HG02943 (cell line): ENCODE data around the gene XIRP2.

Experiments
- ATAC-seq: cut with Tn5 transposase; IDR thresholded peaks from one replicate; pipeline ENCODE4 v1.9.1; 2021; ENCODE audit warnings: mild to moderate bottlenecking, low read depth, moderate library complexity; ENCODE audit not compliant: unreplicated experiment

The XIRP2 gene

GRCh38 chr2:166934817-166935216, 46.5 kb downstream of the XIRP2 start:
- no peak for ATAC-seq

GRCh38 chr2:166942377-166942776, 54.1 kb downstream of the XIRP2 start:
- ATAC-seq: no peak

GRCh38 chr2:166944909-166945308, 56.6 kb downstream of the XIRP2 start:
- no peak for ATAC-seq

GRCh38 chr2:166957686-166958085, 69.4 kb downstream of the XIRP2 start:
- ATAC-seq: no peak

- ATAC-seq: no peak
These were observed 70.8 kb downstream of the XIRP2 start for GRCh38 chr2:166958986-166959481.

- no peak for ATAC-seq
These were observed 71.3 kb downstream of the XIRP2 start for GRCh38 chr2:166959556-166959955.

GRCh38 chr2:166960702-166961270, 72.5 kb downstream of the XIRP2 start:
- ATAC-seq: no peak

- no peak for ATAC-seq
These were observed 73.7 kb downstream of the XIRP2 start for GRCh38 chr2:166961933-166962332.

GRCh38 chr2:166969486-166969885, 81.2 kb downstream of the XIRP2 start:
- ATAC-seq: no peak

GRCh38 chr2:166972002-166972401, 83.7 kb downstream of the XIRP2 start:
- ATAC-seq: no peak

GRCh38 chr2:166972418-166972817, 84.1 kb downstream of the XIRP2 start:
- no peak for ATAC-seq

- no peak for ATAC-seq
These were observed 95.9 kb downstream of the XIRP2 start for GRCh38 chr2:166984188-166984587.

- ATAC-seq: no peak
These were observed 96.5 kb downstream of the XIRP2 start for GRCh38 chr2:166984797-166985196.

- no peak for ATAC-seq
These were observed 106.5 kb downstream of the XIRP2 start for GRCh38 chr2:166994588-166995336.

- ATAC-seq: no peak
These were observed 108.2 kb downstream of the XIRP2 start for GRCh38 chr2:166996465-166996864.

GRCh38 chr2:167001165-167001564, 112.9 kb downstream of the XIRP2 start:
- ATAC-seq: no peak

- no peak for ATAC-seq
These were observed 116.8 kb downstream of the XIRP2 start for GRCh38 chr2:167005096-167005495.

GRCh38 chr2:167013227-167013626, 124.9 kb downstream of the XIRP2 start:
- no peak for ATAC-seq

GRCh38 chr2:167015806-167016205, 127.5 kb downstream of the XIRP2 start:
- ATAC-seq: no peak

GRCh38 chr2:167017021-167017420, 128.7 kb downstream of the XIRP2 start:
- ATAC-seq: no peak

- ATAC-seq: no peak
These were observed 130.3 kb downstream of the XIRP2 start for GRCh38 chr2:167018590-167018989.

GRCh38 chr2:167028503-167028902, 140.2 kb downstream of the XIRP2 start:
- ATAC-seq: no peak
